K562 (cell line): ENCODE data around the gene FOXK2. TPM values are rescaled to one million over a fixed set of nuclear protein-coding genes. Genes with fewer than 3 reads are reported as not detected.

ENCODE experiments used
- ATAC-seq: fragments of 200-7000 bp; cut with Tn5 transposase; 3 replicates; pipeline ENCODE4 v1.9.1; 2020; ENCODE audit warnings: moderate library complexity
- BruUV-seq: library from RNA; stranded (reverse); fragments of 400-500 nt; replicated peaks from 2 replicates; lab custom pipeline; 2021; lab: Mats Ljungman, UMichigan
- CTCF ChIA-PET: fragments of 300-600 bp; formaldehyde crosslinking; extraction: SDS; loops from one replicate; lab custom pipeline; 2021; ENCODE audit warnings: low intra/inter-chr PET ratio; lab: Yijun Ruan, JAX
- POLR2A ChIA-PET: fragments of 300-600, 350-650 bp; sonication (Branson Sonifier 250); formaldehyde crosslinking; extraction: SDS; loops from one replicate; lab custom pipeline; 2021; ENCODE audit warnings: antibody characterized with exemption, inconsistent platforms; lab: Yijun Ruan, JAX
- DNase-seq, 4 experiments: peaks; one replicate each; pipeline versions ENCODE4 v3.0.0 to v3.0.0-alpha.2; 2011 to 2018; ENCODE audit warnings: low spot score in 3 of 4, mixed read lengths in 3 of 4; ENCODE audit errors: extremely low read depth in 1 of 4
- FAIRE-seq: peaks from 2 replicates; lab custom pipeline; 2011; peaks lifted over from hg19 to GRCh38; lab: Jason Lieb, UNC
- H2AFZ ChIP-seq: 2 replicates; pipeline ENCODE4 v1.6.0; 2011; ENCODE audit warnings: low read depth, low read length, control low read depth, inconsistent platforms
- H3K27ac ChIP-seq: fragments of 200-600 bp; 3 replicates; pipeline ENCODE4 v1.8.0; 2011; ENCODE audit warnings: low read depth, mild to moderate bottlenecking, control low read depth, inconsistent platforms, low read length, moderate library complexity, mixed read lengths; ENCODE audit errors: extremely low read depth
- H3K27me3 ChIP-seq, 2 experiments: fragments of 300-600 bp in 1 of 2; 2 replicates in 1 of 2; 3 replicates in 1 of 2; pipeline versions ENCODE4 v1.6.0 to v1.8.0; 2011; ENCODE audit warnings: inconsistent platforms in 2 of 2, low read length in 2 of 2, mild to moderate bottlenecking in 1 of 2, mixed read lengths in 1 of 2, moderate library complexity in 1 of 2; ENCODE audit not compliant: control insufficient read depth in 2 of 2, insufficient read depth in 2 of 2
- H3K36me3 ChIP-seq: fragments of 300-600 bp; 3 replicates; pipeline ENCODE4 v1.8.0; 2011; ENCODE audit warnings: mild to moderate bottlenecking, low read length, inconsistent platforms; ENCODE audit not compliant: control insufficient read depth, insufficient read depth
- H3K4me1 ChIP-seq, 2 experiments: fragments of 200-600 bp in 1 of 2; replicated peaks in 1 of 2; 2 replicates in 1 of 2; 3 replicates in 1 of 2; pipeline versions ENCODE4 v1.5.1 to v1.8.0; 2011; ENCODE audit warnings: inconsistent platforms in 2 of 2, low read length in 2 of 2, mild to moderate bottlenecking in 1 of 2, mixed read lengths in 1 of 2, moderate library complexity in 1 of 2; ENCODE audit not compliant: control insufficient read depth in 2 of 2, insufficient read depth in 2 of 2
- H3K4me2 ChIP-seq: 2 replicates; pipeline ENCODE4 v1.6.1; 2011; ENCODE audit warnings: low read length, control low read depth, inconsistent platforms, mixed read lengths; ENCODE audit not compliant: insufficient read depth
- H3K4me3 ChIP-seq: fragments of 200-600 bp; sonication (generic), shearing (Covaris generic); 2 replicates; pipeline ENCODE4 v1.5.1; 2016; ENCODE audit warnings: control low read depth, inconsistent platforms
- H3K79me2 ChIP-seq: fragments of 200-600 bp; 3 replicates; pipeline ENCODE4 v1.8.0; 2011; ENCODE audit warnings: low read length, inconsistent platforms; ENCODE audit not compliant: control insufficient read depth, insufficient read depth
- H3K9ac ChIP-seq, 2 experiments: 2 replicates each; pipeline versions ENCODE4 v1.6.0 to v1.6.1; 2011; ENCODE audit warnings: low read depth in 2 of 2, low read length in 2 of 2, control low read depth in 1 of 2, inconsistent platforms in 1 of 2, mild to moderate bottlenecking in 1 of 2, mixed read lengths in 1 of 2; ENCODE audit not compliant: insufficient read depth in 1 of 2
- H3K9me1 ChIP-seq: one replicate; pipeline ENCODE4 v1.6.0; 2011; ENCODE audit warnings: inconsistent platforms, mild to moderate bottlenecking, low read length, moderate library complexity; ENCODE audit not compliant: control insufficient read depth, insufficient read depth
- H3K9me3 ChIP-seq: replicated peaks from 2 replicates; pipeline ENCODE4 v1.5.1; 2011; ENCODE audit warnings: low read depth, low read length, inconsistent platforms; ENCODE audit not compliant: control insufficient read depth, insufficient read depth
- H4K20me1 ChIP-seq: replicated peaks from 2 replicates; pipeline ENCODE4 v1.6.1; 2011; ENCODE audit warnings: low read length, inconsistent platforms, mixed read lengths; ENCODE audit not compliant: control insufficient read depth, insufficient read depth
- CBFA2T2 ChIP-seq: fragments of 450-650 bp; conservative IDR thresholded peaks from 2 replicates; pipeline ENCODE4 v1.6.1; 2017; ENCODE audit warnings: mild to moderate bottlenecking
- ESRRB ChIP-seq: fragments of 250-450 bp; sonication (Bioruptor Pico); IDR thresholded peaks from 2 replicates; pipeline ENCODE4 v1.5.0; 2020; ENCODE audit warnings: mild to moderate bottlenecking, moderate library complexity, borderline replicate concordance
- FOXA1 ChIP-seq: fragments of 450-650 bp; IDR thresholded peaks from 2 replicates; pipeline ENCODE4 v1.6.1; 2016; ENCODE audit warnings: mild to moderate bottlenecking, borderline replicate concordance
- GATAD2B ChIP-seq: fragments of 450-650 bp; IDR thresholded peaks from 2 replicates; pipeline ENCODE4 v1.6.1; 2017; ENCODE audit warnings: mild to moderate bottlenecking, borderline replicate concordance
- KLF13 ChIP-seq: fragments of 450-650 bp; IDR thresholded peaks from 2 replicates; pipeline ENCODE4 v1.6.1; 2016; ENCODE audit warnings: missing genetic modification characterization, low read depth, mild to moderate bottlenecking, missing compliant biosample characterization, moderate library complexity, borderline replicate concordance
- MECOM ChIP-seq: fragments of 250-450 bp; sonication (Bioruptor Pico); IDR thresholded peaks from 2 replicates; pipeline ENCODE4 v1.8.0; 2022; ENCODE audit warnings: inconsistent platforms
- MYC ChIP-seq, 2 experiments: fragments of 250-450 bp in 1 of 2; sonication (Bioruptor Pico) in 1 of 2; IDR thresholded peaks; 2 replicates each; pipeline versions ENCODE4 v1.5.1 to v1.6.1; 2012 to 2021; ENCODE audit warnings: low read depth in 2 of 2, borderline replicate concordance in 1 of 2, improper control_type of control experiment in 1 of 2, low read length in 1 of 2, mild to moderate bottlenecking in 1 of 2, moderate library complexity in 1 of 2
- RERE ChIP-seq: sonication (generic); formaldehyde crosslinking; IDR thresholded peaks from 2 replicates; pipeline ENCODE4 v1.8.0; 2023; ENCODE audit warnings: missing genetic modification reagents, mild to moderate bottlenecking, borderline replicate concordance
- SRSF1 ChIP-seq: fragments of 200-400 bp; formaldehyde crosslinking; IDR thresholded peaks from 2 replicates; pipeline ENCODE4 v1.6.1; 2017; ENCODE audit warnings: mild to moderate bottlenecking, low read depth, low read length, moderate library complexity
- ZBTB34 ChIP-seq: fragments of 250-450 bp; sonication (Bioruptor Pico); IDR thresholded peaks from 2 replicates; pipeline ENCODE4 v1.8.0; 2021; ENCODE audit warnings: mild to moderate bottlenecking, moderate library complexity
- ZNF695 ChIP-seq: fragments of 450-650 bp; formaldehyde crosslinking; IDR thresholded peaks from 2 replicates; pipeline ENCODE4 v1.4.0; 2020; ENCODE audit warnings: mild to moderate bottlenecking, moderate library complexity
- whole genome bisulfite sequencing: fragments of 100-300 bp; shearing (Covaris generic); methylation state at CpG from one replicate; pipeline ENCODE4 v1.1.6; 2016; ENCODE audit warnings: low coverage, mixed read lengths; ENCODE audit not compliant: insufficient coverage; ENCODE audit errors: missing lambda C conversion rate; 5-methylcytosine and 5-hydroxymethylcytosine counted together
- in situ Hi-C: fragments of 300-500 bp; cut with MboI; formaldehyde crosslinking; loops from 4 replicates; pipeline ENCODE4 v1.15.0; 2018; ENCODE audit warnings: inconsistent platforms, mixed read lengths
- intact Hi-C: fragments of 100-400 bp; cut with micrococcal nuclease; formaldehyde crosslinking; loops from 2 replicates; pipeline ENCODE4 v1.14.2; 2022
- polyA plus RNA-seq, 8 experiments: library from polyadenylated mRNA; depleted of rRNA in 4 of 8; stranded (reverse) in 5 of 8; unstranded in 3 of 8; fragments of >200 nt; fragmentation: Nextera tagmentation in 2 of 8; fragmentation: Illumina TruSeq in 1 of 8; extraction: Ambion mirVana in 2 of 8; extraction: Trizol in 1 of 8; gene quantifications; 2 replicates each; pipeline versions ENCODE4 v1.2.1 to v1.2.3, GENCODE V29; 2011 to 2014; ENCODE audit warnings: inconsistent platforms in 1 of 8, missing spikeins in 1 of 8
- total RNA-seq, 7 experiments: library from RNA; depleted of rRNA in 6 of 7; stranded (reverse); fragments of >200 nt in 6 of 7; fragmentation: Illumina TruSeq in 2 of 7; extraction: Trizol in 2 of 7; gene quantifications; 2 replicates each; pipeline versions ENCODE4 v1.2.1 to v1.2.3, GENCODE V29; 2011 to 2021; ENCODE audit warnings: low replicate concordance in 1 of 7
- TF ChIP-seq, protein P1 (sequence below): sonication (generic); formaldehyde crosslinking; IDR thresholded peaks from 2 replicates; pipeline ENCODE4 v1.8.1; 2023; ENCODE audit warnings: mild to moderate bottlenecking, missing genetic modification reagents

FOXK2 gene
- total and polyA plus RNA-seq, 9 of the 15 experiments (the other 6 are each of a cell fraction or from before 2014, with no cell fraction given): 3.0 to 86.0 (median 44.1) TPM

GRCh38 chr17:82560252-82560642 lies 40.7 kb downstream of the FOXK2 start:
- Histone ChIP-seq H3K9ac (peak overlapping the region in 1 of 2 experiments; percentile 81; a peak in 1 of 4 replicates), H3K27me3 (no peaks in the 10 kb centered on the region), H3K9me3 (no peaks in the 10 kb centered on the region), H3K27ac (no peak overlapping the region), H3K79me2 (peaks cover 87% of the 10 kb centered on the region), H2AFZ (no peak overlapping the region), H3K4me2 (no peak overlapping the region), H3K9me1 (peaks cover 4% of the 10 kb centered on the region), H4K20me1 (peaks cover 49% of the 10 kb centered on the region), H3K4me1 (peaks cover 5 to 30% of the 10 kb centered on the region in 2 experiments), H3K4me3 (no peak overlapping the region), H3K36me3 (peaks cover 31% of the 10 kb centered on the region; the same call in 2 of the 3 replicates)
- ChIA-PET POLR2A (interaction anchor here (0.6 to 1.5 kb wide), 4 partner anchors 16 to 508 kb away, joined by 3 to 4 read pairs (median 3); no protein-coding TSS in a partner anchor), CTCF (no interaction called here)
- ATAC-seq (no peak), DNase-seq (no peak), FAIRE-seq (no peak)
- no TSS peak for BruUV-seq
- WGBS: 95% methylated on average over 15 of the region's 15 CpGs
- intact Hi-C loops: no loop called here
- in situ Hi-C loops: no loop called here
- TF ChIP-seq ESRRB (CRISPR knock-in tag) (no peak), RERE (CRISPR knock-in tag) (no peak), MECOM (CRISPR knock-in tag) (no peak), MYC (IDR thresholded peaks at IDR 0.05; ENCODE audit: low read depth, low read length) (no peak), MYC (CRISPR knock-in tag; IDR thresholded peaks at IDR 0.05; ENCODE audit: borderline replicate concordance, low read depth) (no peak), ZNF695 (no peak), KLF13 (no peak), ZBTB34 (CRISPR knock-in tag) (no peak), SRSF1 (no peak), CBFA2T2 (no peak), GATAD2B (no peak), FOXA1 (no peak)
- TF ChIP-seq, protein P1, sequence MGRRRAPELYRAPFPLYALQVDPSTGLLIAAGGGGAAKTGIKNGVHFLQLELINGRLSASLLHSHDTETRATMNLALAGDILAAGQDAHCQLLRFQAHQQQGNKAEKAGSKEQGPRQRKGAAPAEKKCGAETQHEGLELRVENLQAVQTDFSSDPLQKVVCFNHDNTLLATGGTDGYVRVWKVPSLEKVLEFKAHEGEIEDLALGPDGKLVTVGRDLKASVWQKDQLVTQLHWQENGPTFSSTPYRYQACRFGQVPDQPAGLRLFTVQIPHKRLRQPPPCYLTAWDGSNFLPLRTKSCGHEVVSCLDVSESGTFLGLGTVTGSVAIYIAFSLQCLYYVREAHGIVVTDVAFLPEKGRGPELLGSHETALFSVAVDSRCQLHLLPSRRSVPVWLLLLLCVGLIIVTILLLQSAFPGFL (CRISPR knock-in tag): no peak
